ENCODE data around the gene CABLES2. TPM values are rescaled to one million over a fixed set of nuclear protein-coding genes. Genes with fewer than 3 reads are reported as not detected.

Gene CABLES2
- total RNA-seq, 4 donors from 2014 or later, result 0.29 to 10.6 (median 2.6) TPM

DNA sequence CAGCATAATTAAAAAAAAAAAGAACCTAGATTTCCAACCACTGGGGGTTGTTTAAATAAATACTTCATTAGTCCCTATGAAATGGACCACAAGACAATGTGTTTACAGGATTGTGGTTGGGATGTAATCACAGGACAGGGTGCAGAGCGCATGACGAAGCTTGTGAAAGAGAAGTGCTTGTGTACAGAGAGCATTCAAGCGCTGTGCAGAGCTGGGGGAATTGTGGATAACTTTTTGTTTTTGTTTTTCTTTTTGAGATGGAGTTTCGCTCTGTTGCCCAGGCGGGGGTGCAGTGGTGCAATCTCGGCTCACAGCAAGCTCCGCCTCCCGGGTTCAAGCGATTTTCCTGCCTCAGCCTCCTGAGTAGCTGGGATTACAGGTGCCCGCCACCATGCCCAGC is 62.3 kb downstream of the CABLES2 start:
- H3K9me3 ChIP-seq, result no peaks in the 10 kb centered on the region
- no peaks in the 10 kb centered on the region for H3K36me3 ChIP-seq
- no peak overlapping the region for H3K4me3 ChIP-seq
- no peaks in the 10 kb centered on the region for H3K4me1 ChIP-seq
- DNase-seq, result no peak
- no peak overlapping the region for H3K27ac ChIP-seq
- intact Hi-C loops (cut with DNase I; ENCODE audit: low total_unique reads), result no loop called here
- no peaks in the 10 kb centered on the region for H3K27me3 ChIP-seq
- TF ChIP-seq, protein P1, sequence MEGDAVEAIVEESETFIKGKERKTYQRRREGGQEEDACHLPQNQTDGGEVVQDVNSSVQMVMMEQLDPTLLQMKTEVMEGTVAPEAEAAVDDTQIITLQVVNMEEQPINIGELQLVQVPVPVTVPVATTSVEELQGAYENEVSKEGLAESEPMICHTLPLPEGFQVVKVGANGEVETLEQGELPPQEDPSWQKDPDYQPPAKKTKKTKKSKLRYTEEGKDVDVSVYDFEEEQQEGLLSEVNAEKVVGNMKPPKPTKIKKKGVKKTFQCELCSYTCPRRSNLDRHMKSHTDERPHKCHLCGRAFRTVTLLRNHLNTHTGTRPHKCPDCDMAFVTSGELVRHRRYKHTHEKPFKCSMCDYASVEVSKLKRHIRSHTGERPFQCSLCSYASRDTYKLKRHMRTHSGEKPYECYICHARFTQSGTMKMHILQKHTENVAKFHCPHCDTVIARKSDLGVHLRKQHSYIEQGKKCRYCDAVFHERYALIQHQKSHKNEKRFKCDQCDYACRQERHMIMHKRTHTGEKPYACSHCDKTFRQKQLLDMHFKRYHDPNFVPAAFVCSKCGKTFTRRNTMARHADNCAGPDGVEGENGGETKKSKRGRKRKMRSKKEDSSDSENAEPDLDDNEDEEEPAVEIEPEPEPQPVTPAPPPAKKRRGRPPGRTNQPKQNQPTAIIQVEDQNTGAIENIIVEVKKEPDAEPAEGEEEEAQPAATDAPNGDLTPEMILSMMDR (IDR thresholded peaks at IDR 0.05), result no peak
- no peak for TF ChIP-seq POLR2A (IDR thresholded peaks at IDR 0.05)

DNA sequence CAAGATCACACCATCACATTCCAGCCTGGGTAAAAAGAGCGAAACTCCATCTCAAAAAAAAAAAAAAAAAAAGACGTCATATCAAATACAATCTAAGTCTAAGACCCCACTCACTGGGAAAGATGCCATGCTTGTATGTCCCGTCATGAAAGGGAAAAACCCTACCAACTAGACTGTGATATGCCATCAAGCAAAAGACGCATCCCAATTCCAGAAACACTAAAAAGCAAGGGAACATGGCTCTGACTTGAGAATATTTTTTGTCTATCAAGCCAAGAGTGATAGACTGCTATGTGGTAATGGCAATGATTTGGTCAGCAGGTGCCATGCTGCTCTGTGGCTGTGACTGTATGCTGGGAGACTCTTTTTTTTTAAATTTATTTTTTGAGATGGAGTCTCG is 63.0 kb downstream of the CABLES2 start:
- Histone ChIP-seq H3K27ac (no peak overlapping the region), H3K36me3 (no peaks in the 10 kb centered on the region)
- intact Hi-C loops (cut with DNase I; ENCODE audit: low total_unique reads), result no loop called here

DNA sequence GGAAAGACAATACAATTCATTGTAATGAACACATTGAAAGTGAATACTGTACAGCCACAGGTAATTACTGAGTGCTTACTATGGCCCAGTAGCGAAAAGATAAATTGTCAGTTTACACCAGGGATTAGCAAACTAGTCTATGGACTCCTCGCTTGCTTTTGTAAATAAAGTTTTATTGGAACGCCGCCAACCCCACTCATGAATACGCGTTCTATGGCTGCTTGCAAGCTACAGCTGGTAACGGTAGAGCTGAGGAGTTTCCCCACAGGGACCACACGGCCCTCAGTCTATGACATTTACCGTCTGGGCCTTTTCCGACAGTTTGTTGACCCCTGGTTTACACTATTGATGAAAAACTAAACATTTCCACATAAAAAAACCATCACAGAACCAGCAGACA is 64.2 kb downstream of the CABLES2 start:
- H3K4me1 ChIP-seq, result no peaks in the 10 kb centered on the region
- no peaks in the 10 kb centered on the region for H3K9me3 ChIP-seq
- H3K27me3 ChIP-seq, result no peaks in the 10 kb centered on the region
- H3K4me3 ChIP-seq, result no peak overlapping the region
- no peak for DNase-seq
- no peaks in the 10 kb centered on the region for H3K36me3 ChIP-seq
- no peak overlapping the region for H3K27ac ChIP-seq
- intact Hi-C loops (cut with DNase I; ENCODE audit: low total_unique reads), result no loop called here
- TF ChIP-seq POLR2A (IDR thresholded peaks at IDR 0.05), result no peak
- TF ChIP-seq, protein P1 (IDR thresholded peaks at IDR 0.05), result no peak

More for the DNA sequence above, 63.0 kb downstream of the CABLES2 start:
- TF ChIP-seq, protein P1 (IDR thresholded peaks at IDR 0.05), result no peak
- TF ChIP-seq POLR2A (IDR thresholded peaks at IDR 0.05), result no peak
- DNase-seq, result no peak
- Histone ChIP-seq H3K9me3 (no peaks in the 10 kb centered on the region), H3K4me3 (no peak overlapping the region), H3K27me3 (no peaks in the 10 kb centered on the region), H3K4me1 (no peaks in the 10 kb centered on the region)

DNA sequence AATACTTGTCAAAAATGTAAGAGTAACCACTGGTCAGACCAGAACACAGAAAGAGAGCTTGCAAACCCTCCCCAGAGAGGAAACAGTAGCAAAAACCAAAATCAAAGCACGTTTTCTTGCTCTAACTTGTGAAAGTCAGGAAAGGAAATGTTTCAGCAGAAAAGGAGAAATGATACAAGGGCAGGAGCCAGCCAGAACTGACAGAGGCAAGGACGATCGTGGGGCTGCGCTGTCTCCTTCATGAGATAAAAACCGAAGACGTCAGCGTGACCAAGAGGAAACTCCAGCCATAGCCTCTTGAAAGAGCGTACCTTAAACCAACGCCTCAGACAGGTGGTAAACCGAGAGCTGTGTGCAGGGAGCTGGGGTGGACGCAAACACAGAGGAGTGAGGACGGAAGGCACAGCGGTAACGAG is 67.4 kb downstream of the CABLES2 start:
- intact Hi-C loops (cut with DNase I; ENCODE audit: low total_unique reads), result no loop called here
- H3K27ac ChIP-seq, result no peak overlapping the region

More for the DNA sequence above, 67.4 kb downstream of the CABLES2 start:
- Histone ChIP-seq H3K4me3 (no peak overlapping the region), H3K4me1 (no peaks in the 10 kb centered on the region), H3K36me3 (no peaks in the 10 kb centered on the region), H3K9me3 (no peaks in the 10 kb centered on the region), H3K27me3 (no peaks in the 10 kb centered on the region)
- no peak for TF ChIP-seq POLR2A (IDR thresholded peaks at IDR 0.05)
- TF ChIP-seq, protein P1 (IDR thresholded peaks at IDR 0.05), result no peak
- no peak for DNase-seq

Other genes with a start within 250 kb of the CABLES2 start
- 10 to 100 TPM in 3 of 4 donors, under 1 TPM in 1; 0.59 to 38.5 (median 22.7) TPM for gene MTG2, start 224.3 kb downstream of the CABLES2 start, total RNA-seq
- not detected for gene HRH3, start 187.0 kb downstream of the CABLES2 start, total RNA-seq
- gene OSBPL2, start 168.8 kb downstream of the CABLES2 start, total RNA-seq, result 10 to 100 TPM; 12.3 to 55.9 (median 33.4) TPM
- gene ADRM1, start 104.3 kb downstream of the CABLES2 start, total RNA-seq, result 10 to 100 TPM; 42.9 to 82.7 (median 60.9) TPM
- gene LAMA5, start 40.0 kb downstream of the CABLES2 start, total RNA-seq, result 100 to 1,000 TPM in 2 of 4 donors, 10 to 100 TPM in 2; 50.6 to 375 (median 90.8) TPM
- gene RPS21, start 20.2 kb downstream of the CABLES2 start, total RNA-seq, result over 10,000 TPM in 1 of 4 donors, 1,000 to 10,000 TPM in 3; 1,151 to 14,756 (median 1,928) TPM
- under 1 TPM in 1 of 4 donors, not detected in 3; 0.35 TPM for gene RBBP8NL, start 20.3 kb upstream of the CABLES2 start, total RNA-seq
- gene GATA5, start 68.7 kb upstream of the CABLES2 start, total RNA-seq, result 10 to 100 TPM in 1 of 4 donors, 1 to 10 TPM in 1, under 1 TPM in 1, not detected in 1; 0.26 to 17.8 (median 3.5) TPM
- gene SLCO4A1, start 235.2 kb upstream of the CABLES2 start, total RNA-seq, result 10 to 100 TPM in 3 of 4 donors, 1 to 10 TPM in 1; 1.8 to 51.2 (median 29.9) TPM

Data from uterus (tissue), 4 donors.